GM12878 (cell line): Measurements from ENCODE around the gene ADK. TPM values are rescaled to one million over a fixed set of nuclear protein-coding genes. Genes with fewer than 3 reads are reported as not detected.

Experiments
- ATAC-seq: fragments of 200-7000 bp; cut with Tn5 transposase; 3 replicates; pipeline ENCODE4 v1.9.1; 2020; ENCODE audit warnings: mild to moderate bottlenecking, moderate library complexity
- BruUV-seq: library from RNA; stranded (reverse); fragments of 400-500 nt; replicated peaks from 2 replicates; lab custom pipeline; 2021; lab: Mats Ljungman, UMichigan
- CTCF ChIA-PET: fragments of 300-600 bp; sonication (Branson Sonifier 250); formaldehyde crosslinking; extraction: SDS; loops from one replicate; lab custom pipeline; 2021; ENCODE audit warnings: inconsistent platforms; lab: Yijun Ruan, JAX
- POLR2A ChIA-PET: fragments of 350-600 bp; formaldehyde crosslinking; extraction: SDS; loops from one replicate; lab custom pipeline; 2021; ENCODE audit warnings: inconsistent platforms; lab: Charles Lee
- RAD21 ChIA-PET: fragments of 300-600 bp; sonication (Branson Sonifier 250); formaldehyde crosslinking; loops from one replicate; lab custom pipeline; 2023; ENCODE audit warnings: antibody characterized with exemption; ENCODE audit not compliant: unreplicated experiment; lab: Charles Lee
- SMC1A ChIA-PET: fragments of 300-600 bp; sonication (Branson Sonifier 250); formaldehyde crosslinking; loops from one replicate; lab custom pipeline; 2023; ENCODE audit not compliant: unreplicated experiment, uncharacterized antibody; lab: Charles Lee
- DNase-seq: peaks from one replicate; pipeline ENCODE4 v3.0.0-alpha.2; 2011; ENCODE audit warnings: low read depth, low spot score
- FAIRE-seq: peaks from 3 replicates; lab custom pipeline; 2011; peaks lifted over from hg19 to GRCh38; lab: Jason Lieb, UNC
- H2AFZ ChIP-seq: 2 replicates; pipeline ENCODE4 v1.6.0; 2011; ENCODE audit warnings: low read depth, low read length, control low read depth; ENCODE audit not compliant: control insufficient read depth
- H3K27ac ChIP-seq: 2 replicates; pipeline ENCODE4 v1.5.1; 2011; ENCODE audit warnings: control low read depth; ENCODE audit not compliant: control insufficient read depth, insufficient read depth
- H3K27me3 ChIP-seq, 2 experiments: replicated peaks in 1 of 2; 2 replicates each; pipeline versions ENCODE4 v1.6.0 to v1.6.1; 2011; ENCODE audit warnings: low read length in 1 of 2; ENCODE audit not compliant: control insufficient read depth in 2 of 2, insufficient read depth in 2 of 2
- H3K36me3 ChIP-seq, 2 experiments: 2 replicates each; pipeline ENCODE4 v1.5.1; 2011; ENCODE audit warnings: low read length in 1 of 2; ENCODE audit not compliant: control insufficient read depth in 2 of 2, insufficient read depth in 2 of 2
- H3K4me1 ChIP-seq: 2 replicates; pipeline ENCODE4 v1.6.1; 2011; ENCODE audit warnings: mild to moderate bottlenecking, low read length, moderate library complexity, mixed read lengths; ENCODE audit not compliant: control insufficient read depth, insufficient read depth
- H3K4me2 ChIP-seq: 2 replicates; pipeline ENCODE4 v1.6.0; 2011; ENCODE audit warnings: control low read depth; ENCODE audit not compliant: control insufficient read depth, insufficient read depth
- H3K4me3 ChIP-seq: fragments of 200-600 bp; sonication (generic); 2 replicates; pipeline ENCODE4 v1.5.1; 2016
- H3K79me2 ChIP-seq: 2 replicates; pipeline ENCODE4 v1.6.0; 2011; ENCODE audit warnings: low read length; ENCODE audit not compliant: control insufficient read depth, insufficient read depth
- H3K9ac ChIP-seq: 2 replicates; pipeline ENCODE4 v1.8.0; 2011; ENCODE audit warnings: low read length, control low read depth, mixed read lengths; ENCODE audit not compliant: control insufficient read depth, insufficient read depth
- H3K9me3 ChIP-seq: replicated peaks from 3 replicates; pipeline ENCODE4 v1.5.1; 2011; ENCODE audit warnings: mild to moderate bottlenecking, low read length; ENCODE audit not compliant: control insufficient read depth, insufficient read depth
- H4K20me1 ChIP-seq: 2 replicates; pipeline ENCODE4 v1.6.0; 2011; ENCODE audit not compliant: control insufficient read depth, insufficient read depth
- CHD2 ChIP-seq: IDR thresholded peaks from 2 replicates; pipeline ENCODE4 v1.6.1; 2011; ENCODE audit warnings: low read depth, low read length, improper control_type of control experiment, borderline replicate concordance
- JUND ChIP-seq: IDR thresholded peaks from 2 replicates; pipeline ENCODE4 v1.6.1; 2012; ENCODE audit warnings: low read depth, mild to moderate bottlenecking, low read length, improper control_type of control experiment, moderate library complexity
- RAD51 ChIP-seq: fragments of 450-650 bp; IDR thresholded peaks from 2 replicates; pipeline ENCODE4 v1.6.1; 2016; ENCODE audit warnings: moderate library complexity, mild to moderate bottlenecking, inconsistent platforms
- ZNF207 ChIP-seq: fragments of 450-650 bp; IDR thresholded peaks from 2 replicates; pipeline ENCODE4 v1.6.1; 2014; ENCODE audit warnings: antibody characterized with exemption, mild to moderate bottlenecking, borderline replicate concordance
- WGBS: methylation state at CpG from one replicate; pipeline ENCODE4 v1.1.6; 2016; ENCODE audit warnings: low lambda C conversion rate; ENCODE audit not compliant: insufficient replicate concordance, insufficient coverage; ENCODE audit errors: missing lambda C conversion rate; 5-methylcytosine and 5-hydroxymethylcytosine counted together
- in situ Hi-C: fragments of 300-500 bp; cut with MboI; formaldehyde crosslinking; loops from 9 replicates; pipeline ENCODE4 v1.14.3; 2018; ENCODE audit warnings: mixed read lengths
- intact Hi-C: fragments of 100-400 bp; cut with micrococcal nuclease; formaldehyde crosslinking; loops from one replicate; pipeline ENCODE4 v1.14.2; 2022; ENCODE audit not compliant: unreplicated experiment
- polyA plus RNA-seq, 11 experiments: library from polyadenylated mRNA; depleted of rRNA in 4 of 11; unstranded in 6 of 11; stranded (reverse) in 5 of 11; fragments of >200 nt; fragmentation: Nextera tagmentation in 4 of 11; fragmentation: Illumina TruSeq in 1 of 11; extraction: Ambion mirVana in 4 of 11; extraction: Trizol in 1 of 11; gene quantifications; 1 replicate in 1 of 11; 2 replicates in 10 of 11; pipeline versions ENCODE4 v1.2.1 to v1.2.3, GENCODE V29; 2011 to 2016; ENCODE audit warnings: inconsistent platforms in 2 of 11, missing spikeins in 2 of 11, low read depth in 1 of 11
- total RNA-seq, 4 experiments: library from RNA; depleted of rRNA in 3 of 4; stranded (reverse); fragments of >200 nt in 3 of 4; fragmentation: Illumina TruSeq in 1 of 4; extraction: Trizol in 1 of 4; gene quantifications; 2 replicates each; pipeline versions ENCODE4 v1.2.1 to v1.2.3, GENCODE V29; 2013 to 2021
- TF ChIP-seq, protein P1 (sequence below): IDR thresholded peaks from 2 replicates; pipeline ENCODE4 v1.6.1; 2012; ENCODE audit warnings: low read depth, low read length, improper control_type of control experiment
- TF ChIP-seq, protein P2 (sequence below): fragments of 450-650 bp; IDR thresholded peaks from 2 replicates; pipeline ENCODE4 v1.6.1; 2016; ENCODE audit warnings: mild to moderate bottlenecking, moderate library complexity, borderline replicate concordance
- TF ChIP-seq, protein P3 (sequence below): IDR thresholded peaks from 2 replicates; pipeline ENCODE4 v1.6.1; 2011; ENCODE audit warnings: borderline replicate concordance, low read depth, mild to moderate bottlenecking, moderate library complexity, low read length; ENCODE audit not compliant: insufficient read depth, poor library complexity, severe bottlenecking
- TF ChIP-seq, protein P4 (sequence below): IDR thresholded peaks from 2 replicates; pipeline ENCODE4 v1.6.1; 2012; ENCODE audit warnings: low read length, inconsistent platforms
- TF ChIP-seq, protein P5 (sequence below): IDR thresholded peaks from 2 replicates; pipeline ENCODE4 v1.6.1; 2011; ENCODE audit warnings: mild to moderate bottlenecking, low read depth, low read length, moderate library complexity; ENCODE audit not compliant: insufficient replicate concordance

Gene ADK
- total and polyA plus RNA-seq, 10 of the 15 experiments (the other 5 are each of a cell fraction or from before 2014, with no cell fraction given): 42.0 to 151 (median 81.6) TPM

DNA sequence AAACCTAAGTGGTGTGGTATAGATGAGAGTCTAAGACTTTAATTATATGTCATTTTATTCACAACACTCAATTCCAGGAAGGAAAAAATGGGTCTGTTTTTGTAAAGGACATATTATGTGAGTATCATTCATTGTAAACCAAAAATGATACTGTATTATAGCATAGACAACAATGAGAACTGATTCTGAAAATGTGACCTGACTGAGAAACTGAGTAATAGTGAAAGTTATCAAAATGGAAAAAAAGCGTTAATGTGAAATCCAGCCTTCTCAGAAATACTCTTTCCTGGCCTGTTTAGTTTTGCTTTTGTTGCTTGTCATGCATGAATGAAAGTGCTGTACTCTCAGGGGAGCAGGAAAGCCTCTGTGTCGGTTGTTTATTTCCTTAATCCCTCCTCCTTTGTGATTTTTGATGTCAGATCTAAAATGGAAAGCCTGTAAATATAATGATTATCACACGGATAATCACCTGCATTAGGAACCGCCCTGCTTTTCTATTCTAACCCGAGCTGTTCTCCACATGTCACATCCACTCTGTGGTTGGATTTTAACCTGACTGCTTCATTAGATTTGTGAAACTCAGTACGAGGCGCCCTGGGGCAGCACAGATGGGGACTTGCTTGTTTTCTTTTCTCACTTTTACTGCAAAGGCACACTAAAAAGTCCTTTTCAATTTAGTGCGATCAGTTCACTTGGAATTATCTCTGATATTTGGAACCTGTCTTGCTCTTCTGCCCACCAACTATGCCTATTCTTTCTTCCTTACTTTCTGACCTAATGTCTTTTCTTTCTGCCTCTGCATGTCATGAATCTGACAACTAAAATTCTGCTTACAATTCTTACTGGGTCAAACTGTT lies 434.4 kb downstream of the ADK start:
- Histone ChIP-seq H3K36me3 (no peaks in the 10 kb centered on the region), H3K9me3 (peaks cover 4% of the 10 kb centered on the region; the same call in 2 of the 3 replicates), H3K79me2 (no peaks in the 10 kb centered on the region; the same call in 1 of the 2 replicates), H3K4me2 (peak overlapping the region; percentile 82), H4K20me1 (no peaks in the 10 kb centered on the region), H3K4me1 (peaks cover 29% of the 10 kb centered on the region), H3K4me3 (peak overlapping the region; percentile 66), H3K27ac (peak overlapping the region; percentile 98), H3K9ac (peak overlapping the region; percentile 75), H2AFZ (peak overlapping the region; percentile 54), H3K27me3 (no peaks in the 10 kb centered on the region)
- ATAC-seq (peak; percentile 82), DNase-seq (peak; percentile 96), FAIRE-seq (peak; percentile 88)
- in situ Hi-C loops (no loop called here), intact Hi-C loops (loop anchor here (1.0 to 10.0 kb wide), 6 partner anchors 92 to 519 kb away; a partner anchor contains a TSS)
- BruUV-seq: TSS peak; percentile 73
- CTCF ChIA-PET: interaction anchor here (0.9 to 6.0 kb wide), 6 partner anchors 11 to 435 kb away, joined by 3 to 37 read pairs (median 6); no protein-coding TSS in a partner anchor
- RAD21 ChIA-PET: interaction anchor here (0.7 to 6.6 kb wide), 20 partner anchors 11 to 434 kb away, joined by 3 to 53 read pairs (median 4); no protein-coding TSS in a partner anchor
- SMC1A ChIA-PET: interaction anchor here (0.7 to 6.9 kb wide), 26 partner anchors 8 to 434 kb away, joined by 3 to 114 read pairs (median 4); no protein-coding TSS in a partner anchor
- WGBS: 1% methylated on average over 8 of the region's 8 CpGs
- POLR2A ChIA-PET: interaction anchor here (1.2 to 2.4 kb wide), 5 partner anchors 13 to 98 kb away, joined by 3 to 24 read pairs (median 6); no protein-coding TSS in a partner anchor
- TF ChIP-seq, protein P1, sequence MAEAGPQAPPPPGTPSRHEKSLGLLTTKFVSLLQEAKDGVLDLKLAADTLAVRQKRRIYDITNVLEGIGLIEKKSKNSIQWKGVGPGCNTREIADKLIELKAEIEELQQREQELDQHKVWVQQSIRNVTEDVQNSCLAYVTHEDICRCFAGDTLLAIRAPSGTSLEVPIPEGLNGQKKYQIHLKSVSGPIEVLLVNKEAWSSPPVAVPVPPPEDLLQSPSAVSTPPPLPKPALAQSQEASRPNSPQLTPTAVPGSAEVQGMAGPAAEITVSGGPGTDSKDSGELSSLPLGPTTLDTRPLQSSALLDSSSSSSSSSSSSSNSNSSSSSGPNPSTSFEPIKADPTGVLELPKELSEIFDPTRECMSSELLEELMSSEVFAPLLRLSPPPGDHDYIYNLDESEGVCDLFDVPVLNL: no peak
- TF ChIP-seq CHD2 (0 out of 2 replicates have a peak, but pooled peaks have one; percentile 15), JUND (peak; percentile 94), RAD51 (peak; percentile 50), ZNF207 (no peak)
- TF ChIP-seq, protein P2, sequence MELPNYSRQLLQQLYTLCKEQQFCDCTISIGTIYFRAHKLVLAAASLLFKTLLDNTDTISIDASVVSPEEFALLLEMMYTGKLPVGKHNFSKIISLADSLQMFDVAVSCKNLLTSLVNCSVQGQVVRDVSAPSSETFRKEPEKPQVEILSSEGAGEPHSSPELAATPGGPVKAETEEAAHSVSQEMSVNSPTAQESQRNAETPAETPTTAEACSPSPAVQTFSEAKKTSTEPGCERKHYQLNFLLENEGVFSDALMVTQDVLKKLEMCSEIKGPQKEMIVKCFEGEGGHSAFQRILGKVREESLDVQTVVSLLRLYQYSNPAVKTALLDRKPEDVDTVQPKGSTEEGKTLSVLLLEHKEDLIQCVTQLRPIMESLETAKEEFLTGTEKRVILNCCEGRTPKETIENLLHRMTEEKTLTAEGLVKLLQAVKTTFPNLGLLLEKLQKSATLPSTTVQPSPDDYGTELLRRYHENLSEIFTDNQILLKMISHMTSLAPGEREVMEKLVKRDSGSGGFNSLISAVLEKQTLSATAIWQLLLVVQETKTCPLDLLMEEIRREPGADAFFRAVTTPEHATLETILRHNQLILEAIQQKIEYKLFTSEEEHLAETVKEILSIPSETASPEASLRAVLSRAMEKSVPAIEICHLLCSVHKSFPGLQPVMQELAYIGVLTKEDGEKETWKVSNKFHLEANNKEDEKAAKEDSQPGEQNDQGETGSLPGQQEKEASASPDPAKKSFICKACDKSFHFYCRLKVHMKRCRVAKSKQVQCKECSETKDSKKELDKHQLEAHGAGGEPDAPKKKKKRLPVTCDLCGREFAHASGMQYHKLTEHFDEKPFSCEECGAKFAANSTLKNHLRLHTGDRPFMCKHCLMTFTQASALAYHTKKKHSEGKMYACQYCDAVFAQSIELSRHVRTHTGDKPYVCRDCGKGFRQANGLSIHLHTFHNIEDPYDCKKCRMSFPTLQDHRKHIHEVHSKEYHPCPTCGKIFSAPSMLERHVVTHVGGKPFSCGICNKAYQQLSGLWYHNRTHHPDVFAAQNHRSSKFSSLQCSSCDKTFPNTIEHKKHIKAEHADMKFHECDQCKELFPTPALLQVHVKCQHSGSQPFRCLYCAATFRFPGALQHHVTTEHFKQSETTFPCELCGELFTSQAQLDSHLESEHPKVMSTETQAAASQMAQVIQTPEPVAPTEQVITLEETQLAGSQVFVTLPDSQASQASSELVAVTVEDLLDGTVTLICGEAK: peak; percentile 7; the same call in 1 of the 2 replicates
- TF ChIP-seq, protein P3, sequence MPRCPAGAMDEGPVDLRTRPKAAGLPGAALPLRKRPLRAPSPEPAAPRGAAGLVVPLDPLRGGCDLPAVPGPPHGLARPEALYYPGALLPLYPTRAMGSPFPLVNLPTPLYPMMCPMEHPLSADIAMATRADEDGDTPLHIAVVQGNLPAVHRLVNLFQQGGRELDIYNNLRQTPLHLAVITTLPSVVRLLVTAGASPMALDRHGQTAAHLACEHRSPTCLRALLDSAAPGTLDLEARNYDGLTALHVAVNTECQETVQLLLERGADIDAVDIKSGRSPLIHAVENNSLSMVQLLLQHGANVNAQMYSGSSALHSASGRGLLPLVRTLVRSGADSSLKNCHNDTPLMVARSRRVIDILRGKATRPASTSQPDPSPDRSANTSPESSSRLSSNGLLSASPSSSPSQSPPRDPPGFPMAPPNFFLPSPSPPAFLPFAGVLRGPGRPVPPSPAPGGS: peak; percentile 89
- TF ChIP-seq, protein P4, sequence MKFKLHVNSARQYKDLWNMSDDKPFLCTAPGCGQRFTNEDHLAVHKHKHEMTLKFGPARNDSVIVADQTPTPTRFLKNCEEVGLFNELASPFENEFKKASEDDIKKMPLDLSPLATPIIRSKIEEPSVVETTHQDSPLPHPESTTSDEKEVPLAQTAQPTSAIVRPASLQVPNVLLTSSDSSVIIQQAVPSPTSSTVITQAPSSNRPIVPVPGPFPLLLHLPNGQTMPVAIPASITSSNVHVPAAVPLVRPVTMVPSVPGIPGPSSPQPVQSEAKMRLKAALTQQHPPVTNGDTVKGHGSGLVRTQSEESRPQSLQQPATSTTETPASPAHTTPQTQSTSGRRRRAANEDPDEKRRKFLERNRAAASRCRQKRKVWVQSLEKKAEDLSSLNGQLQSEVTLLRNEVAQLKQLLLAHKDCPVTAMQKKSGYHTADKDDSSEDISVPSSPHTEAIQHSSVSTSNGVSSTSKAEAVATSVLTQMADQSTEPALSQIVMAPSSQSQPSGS: peak; percentile 96
- TF ChIP-seq, protein P5, sequence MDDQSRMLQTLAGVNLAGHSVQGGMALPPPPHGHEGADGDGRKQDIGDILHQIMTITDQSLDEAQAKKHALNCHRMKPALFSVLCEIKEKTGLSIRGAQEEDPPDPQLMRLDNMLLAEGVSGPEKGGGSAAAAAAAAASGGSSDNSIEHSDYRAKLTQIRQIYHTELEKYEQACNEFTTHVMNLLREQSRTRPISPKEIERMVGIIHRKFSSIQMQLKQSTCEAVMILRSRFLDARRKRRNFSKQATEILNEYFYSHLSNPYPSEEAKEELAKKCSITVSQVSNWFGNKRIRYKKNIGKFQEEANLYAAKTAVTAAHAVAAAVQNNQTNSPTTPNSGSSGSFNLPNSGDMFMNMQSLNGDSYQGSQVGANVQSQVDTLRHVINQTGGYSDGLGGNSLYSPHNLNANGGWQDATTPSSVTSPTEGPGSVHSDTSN: no peak
